Mucosa of rectum (tissue), 2 donors: ENCODE data around the gene TDRD7.

Experiments
- H3K27ac ChIP-seq, 2 donors: one replicate each; pipeline ENCODE4 v1.7.0; 2013; ENCODE audit warnings: inconsistent platforms in 2 of 2, low read depth in 2 of 2, low read length in 2 of 2
- H3K27me3 ChIP-seq, 2 donors: one replicate each; pipeline ENCODE4 v1.7.0; 2013; ENCODE audit warnings: low read length in 2 of 2; ENCODE audit not compliant: control insufficient read depth in 2 of 2, insufficient read depth in 2 of 2
- H3K36me3 ChIP-seq, 2 donors: one replicate each; pipeline ENCODE4 v1.7.0; 2013; ENCODE audit warnings: low read length in 2 of 2; ENCODE audit not compliant: control insufficient read depth in 2 of 2, insufficient read depth in 2 of 2
- H3K4me1 ChIP-seq, 2 donors: one replicate each; pipeline ENCODE4 v1.7.0; 2013; ENCODE audit warnings: low read length in 2 of 2, mild to moderate bottlenecking in 1 of 2; ENCODE audit not compliant: control insufficient read depth in 2 of 2, insufficient read depth in 2 of 2
- H3K4me3 ChIP-seq, 2 donors: one replicate each; pipeline ENCODE4 v1.7.0; 2013; ENCODE audit warnings: low read length in 2 of 2
- H3K9ac ChIP-seq, 2 donors: one replicate each; pipeline ENCODE4 v1.7.0; 2013; ENCODE audit warnings: low read length in 2 of 2, low read depth in 1 of 2, mild to moderate bottlenecking in 1 of 2
- H3K9me3 ChIP-seq, 2 donors: one replicate each; pipeline ENCODE4 v1.7.0; 2013; ENCODE audit warnings: low read length in 2 of 2; ENCODE audit not compliant: control insufficient read depth in 2 of 2
- donor health status: healthy.
- donor health status: Normal muscosa, but diverticular disease.

TDRD7 gene

GRCh38 chr9:97386733-97387503, 25.0 kb upstream of the TDRD7 start:
- peaks cover 19 to 31% of the 10 kb centered on the region in 2 donors for H3K4me1 ChIP-seq
- H3K27ac ChIP-seq: peak overlapping the region; percentile 34 to 43
- peak overlapping the region in 1 of 2 donors; percentile 29 for H3K9ac ChIP-seq
- H3K9me3 ChIP-seq: no peaks in the 10 kb centered on the region
- H3K36me3 ChIP-seq: no peaks in the 10 kb centered on the region
- no peaks in the 10 kb centered on the region for H3K27me3 ChIP-seq
- H3K4me3 ChIP-seq: peak overlapping the region; percentile 44 to 51

GRCh38 chr9:97387504-97387886, 24.4 kb upstream of the TDRD7 start:
- no peak overlapping the region for H3K27ac ChIP-seq
- peak overlapping the region in 1 of 2 donors; percentile 29 for H3K9ac ChIP-seq
- H3K27me3 ChIP-seq: no peaks in the 10 kb centered on the region
- peaks cover 19 to 26% of the 10 kb centered on the region in 2 donors for H3K4me1 ChIP-seq
- peak overlapping the region in 1 of 2 donors; percentile 51 for H3K4me3 ChIP-seq
- H3K9me3 ChIP-seq: no peaks in the 10 kb centered on the region
- H3K36me3 ChIP-seq: no peaks in the 10 kb centered on the region

DNA sequence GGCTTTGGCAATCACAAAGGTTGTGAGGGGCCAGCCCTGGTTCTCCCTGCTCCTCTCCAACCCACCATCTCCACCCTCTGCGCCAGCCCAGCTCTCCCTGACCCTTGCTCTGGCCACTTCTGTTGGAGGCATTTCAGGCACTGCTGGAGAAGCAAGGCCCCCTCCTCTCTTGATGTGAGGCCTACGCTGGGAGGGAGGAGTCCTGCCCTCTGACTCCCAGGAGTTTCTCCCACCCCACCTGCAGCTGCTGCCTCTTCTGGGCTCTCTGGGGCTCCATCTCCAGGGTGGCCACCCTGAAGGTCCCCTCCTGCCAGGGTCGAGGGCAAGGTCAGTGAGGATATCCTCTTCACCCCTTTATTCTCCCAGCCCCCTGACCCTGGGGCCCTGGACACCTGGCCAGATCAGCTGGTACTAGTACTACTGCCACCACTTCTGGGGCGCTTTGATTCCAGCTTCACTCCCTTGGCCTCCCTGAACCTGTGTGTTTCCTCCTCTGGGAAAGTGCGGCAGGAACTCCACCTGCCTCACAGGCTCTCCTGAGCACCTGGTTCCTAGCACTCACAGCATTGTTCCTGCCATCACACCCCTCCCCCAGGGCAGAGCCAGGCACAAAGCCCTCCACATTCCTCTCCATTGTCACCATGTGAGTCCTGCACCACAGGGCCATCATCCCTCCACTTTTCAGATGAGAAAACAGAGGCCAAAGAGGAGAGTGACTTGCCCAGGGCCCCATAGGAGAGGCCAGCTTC, 23.8 kb upstream of the TDRD7 start:
- Histone ChIP-seq H3K27ac (no peak overlapping the region), H3K9me3 (no peaks in the 10 kb centered on the region), H3K4me3 (no peak overlapping the region), H3K4me1 (peaks cover 19 to 23% of the 10 kb centered on the region in 2 donors), H3K27me3 (no peaks in the 10 kb centered on the region), H3K9ac (no peak overlapping the region), H3K36me3 (no peaks in the 10 kb centered on the region)

GRCh38 chr9:97388721-97389238, 23.1 kb upstream of the TDRD7 start:
- Histone ChIP-seq H3K4me3 (no peak overlapping the region), H3K27me3 (no peaks in the 10 kb centered on the region), H3K9ac (no peak overlapping the region), H3K9me3 (no peaks in the 10 kb centered on the region), H3K27ac (no peak overlapping the region), H3K36me3 (no peaks in the 10 kb centered on the region), H3K4me1 (peaks cover 19 to 20% of the 10 kb centered on the region in 2 donors)

- no peak overlapping the region for H3K9ac ChIP-seq
These were observed 22.6 kb upstream of the TDRD7 start for GRCh38 chr9:97389249-97389648.

DNA sequence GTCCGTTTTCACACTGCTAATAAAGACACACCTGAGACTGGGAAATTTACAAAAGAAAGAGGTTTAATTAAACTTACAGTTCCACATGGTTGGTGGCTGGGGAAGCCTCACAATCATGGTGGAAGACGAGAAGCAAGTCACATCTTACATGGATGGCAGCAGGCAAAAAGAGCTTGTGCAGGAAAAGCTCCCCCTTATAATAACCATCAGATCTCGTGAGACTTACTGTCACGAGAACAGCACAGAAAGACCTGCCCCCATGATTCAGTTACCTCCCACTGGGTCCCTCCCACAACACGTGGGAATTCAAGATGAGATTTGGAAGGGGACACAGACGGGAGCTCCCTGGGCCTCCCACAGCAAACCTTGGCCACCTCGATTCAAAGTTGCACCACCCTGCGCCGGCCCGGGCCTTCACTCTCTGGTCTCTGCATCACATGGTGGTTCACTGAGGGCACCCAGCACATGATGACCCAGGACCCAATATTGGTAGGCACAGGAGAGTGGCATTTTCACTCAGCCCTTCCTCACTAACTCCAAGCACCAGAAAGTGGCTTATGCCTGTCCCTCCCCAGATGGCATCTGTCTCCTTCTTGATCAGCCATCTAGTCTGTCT, 21.0 kb upstream of the TDRD7 start:
- Histone ChIP-seq H3K9me3 (no peaks in the 10 kb centered on the region), H3K4me1 (peaks cover 12 to 15% of the 10 kb centered on the region in 2 donors), H3K27ac (no peak overlapping the region), H3K36me3 (no peaks in the 10 kb centered on the region), H3K27me3 (no peaks in the 10 kb centered on the region), H3K9ac (no peak overlapping the region), H3K4me3 (no peak overlapping the region)

More at GRCh38 chr9:97389249-97389648, 22.6 kb upstream of the TDRD7 start:
- H3K27me3 ChIP-seq: no peaks in the 10 kb centered on the region
- H3K27ac ChIP-seq: no peak overlapping the region
- peaks cover 19 to 20% of the 10 kb centered on the region in 2 donors for H3K4me1 ChIP-seq
- H3K4me3 ChIP-seq: no peak overlapping the region
- H3K9me3 ChIP-seq: no peaks in the 10 kb centered on the region
- no peaks in the 10 kb centered on the region for H3K36me3 ChIP-seq

DNA sequence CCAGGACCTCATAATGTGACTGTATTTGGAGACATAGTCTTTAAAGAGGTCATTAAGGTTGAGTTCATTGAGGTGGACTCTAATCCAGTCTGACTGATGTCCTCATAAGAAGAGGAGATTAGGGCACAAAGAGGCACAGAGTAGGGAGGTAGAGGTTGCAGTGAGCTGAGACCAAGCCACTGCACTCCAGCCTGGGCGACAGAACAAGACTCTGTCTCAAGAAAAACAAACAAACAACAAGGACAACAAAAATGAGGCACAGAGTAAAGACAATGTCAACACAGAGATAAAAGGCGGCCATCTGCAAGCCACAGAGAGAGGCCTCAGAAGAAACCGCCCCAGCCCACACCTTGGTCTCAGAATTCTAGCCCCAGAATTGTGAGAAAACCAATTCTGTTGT, 17.0 kb upstream of the TDRD7 start:
- Histone ChIP-seq H3K4me1 (peaks cover 0 to 8% of the 10 kb centered on the region in 2 donors), H3K27me3 (no peaks in the 10 kb centered on the region), H3K36me3 (no peaks in the 10 kb centered on the region), H3K27ac (no peak overlapping the region), H3K4me3 (no peak overlapping the region), H3K9me3 (no peaks in the 10 kb centered on the region), H3K9ac (no peak overlapping the region)

GRCh38 chr9:97395745-97396144, 16.2 kb upstream of the TDRD7 start:
- Histone ChIP-seq H3K27me3 (no peaks in the 10 kb centered on the region), H3K9ac (no peak overlapping the region), H3K4me3 (no peak overlapping the region), H3K36me3 (no peaks in the 10 kb centered on the region), H3K9me3 (no peaks in the 10 kb centered on the region), H3K4me1 (peaks cover 0 to 8% of the 10 kb centered on the region in 2 donors), H3K27ac (no peak overlapping the region)

DNA sequence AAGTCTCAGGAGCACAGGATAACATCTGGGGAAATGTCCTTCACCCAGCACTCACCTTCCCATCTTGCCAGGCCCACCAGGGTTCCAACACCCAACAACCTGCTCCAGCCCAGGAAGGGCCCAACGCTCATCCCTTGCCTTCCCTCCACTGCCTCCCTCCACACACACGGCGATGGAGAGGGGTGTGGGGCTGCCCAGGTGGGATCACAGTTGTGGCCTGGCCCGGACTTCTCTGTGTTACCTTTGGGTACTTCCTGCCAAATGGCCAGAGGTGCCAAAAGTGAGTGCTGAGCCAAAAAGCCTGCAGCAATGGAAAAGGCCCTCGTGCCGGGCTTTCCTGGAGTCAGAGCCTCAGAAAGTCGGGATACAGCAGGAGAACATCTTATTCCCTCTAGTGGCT, 15.6 kb upstream of the TDRD7 start:
- no peaks in the 10 kb centered on the region for H3K36me3 ChIP-seq
- no peak overlapping the region for H3K4me3 ChIP-seq
- H3K9ac ChIP-seq: no peak overlapping the region
- peaks cover 0 to 8% of the 10 kb centered on the region in 2 donors for H3K4me1 ChIP-seq
- H3K27ac ChIP-seq: no peak overlapping the region
- H3K27me3 ChIP-seq: no peaks in the 10 kb centered on the region
- no peaks in the 10 kb centered on the region for H3K9me3 ChIP-seq

DNA sequence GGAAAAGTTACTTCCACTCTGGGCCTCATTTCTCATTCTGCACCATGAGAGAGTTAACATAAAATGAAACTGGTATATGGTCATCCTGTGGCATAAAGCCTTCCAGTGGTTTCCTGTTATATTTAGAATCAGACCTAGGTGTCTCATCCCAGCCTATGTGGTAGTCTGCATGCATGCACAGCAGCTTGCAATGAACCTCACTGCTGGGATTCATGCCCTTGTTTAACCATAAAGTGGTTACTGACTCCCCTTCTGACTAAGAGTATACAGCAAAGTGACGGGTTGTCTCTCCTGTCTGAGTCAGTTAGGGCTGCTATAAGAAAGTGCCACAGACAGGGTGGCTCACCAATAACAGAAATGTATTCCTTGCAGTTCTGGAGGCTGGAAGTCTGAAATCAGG, 14.7 kb upstream of the TDRD7 start:
- H3K4me1 ChIP-seq: peaks cover 0 to 8% of the 10 kb centered on the region in 2 donors
- H3K9ac ChIP-seq: no peak overlapping the region

More for the DNA sequence above, 14.7 kb upstream of the TDRD7 start:
- no peaks in the 10 kb centered on the region for H3K36me3 ChIP-seq
- no peaks in the 10 kb centered on the region for H3K27me3 ChIP-seq
- no peak overlapping the region for H3K27ac ChIP-seq
- H3K4me3 ChIP-seq: no peak overlapping the region
- no peaks in the 10 kb centered on the region for H3K9me3 ChIP-seq
